Liver (tissue), 9 donors: ENCODE measurements around the gene PLEKHF1. TPM values are rescaled to one million over a fixed set of nuclear protein-coding genes. Genes with fewer than 3 reads are reported as not detected.

Source experiments
- DNase-seq: peaks from one replicate; pipeline ENCODE4 v3.0.0-alpha.2; 2017; ENCODE audit warnings: low spot score
- H3K27ac ChIP-seq, 2 donors: one replicate each; pipeline ENCODE4 v1.7.0; 2013; ENCODE audit warnings: inconsistent platforms in 2 of 2, low read length in 2 of 2, control low read depth in 1 of 2, low read depth in 1 of 2, mild to moderate bottlenecking in 1 of 2
- H3K27me3 ChIP-seq, 4 donors: one replicate each; pipeline versions ENCODE4 v1.6.1 to v1.7.0; 2013; ENCODE audit warnings: low read length in 3 of 4, inconsistent platforms in 1 of 4, mild to moderate bottlenecking in 1 of 4, moderate library complexity in 1 of 4; ENCODE audit not compliant: control insufficient read depth in 4 of 4, insufficient read depth in 4 of 4
- H3K36me3 ChIP-seq, 4 donors: one replicate each; pipeline versions ENCODE4 v1.6.1 to v1.7.0; 2013; ENCODE audit warnings: low read length in 3 of 4, mild to moderate bottlenecking in 3 of 4, low read depth in 1 of 4, moderate library complexity in 1 of 4; ENCODE audit not compliant: control insufficient read depth in 4 of 4, insufficient read depth in 3 of 4
- H3K4me1 ChIP-seq, 4 donors: one replicate each; pipeline versions ENCODE4 v1.6.1 to v1.7.0; 2013; ENCODE audit warnings: low read length in 3 of 4, mild to moderate bottlenecking in 3 of 4, moderate library complexity in 1 of 4; ENCODE audit not compliant: control insufficient read depth in 4 of 4, insufficient read depth in 4 of 4
- H3K4me3 ChIP-seq, 3 donors: one replicate each; pipeline versions ENCODE4 v1.6.1 to v1.7.0; 2013; ENCODE audit warnings: low read length in 3 of 3, control low read depth in 1 of 3, low read depth in 1 of 3, mild to moderate bottlenecking in 1 of 3
- H3K9ac ChIP-seq, 2 donors: one replicate each; pipeline ENCODE4 v1.7.0; 2013; ENCODE audit warnings: low read length in 2 of 2, mild to moderate bottlenecking in 2 of 2, moderate library complexity in 2 of 2, control low read depth in 1 of 2, low read depth in 1 of 2
- H3K9me3 ChIP-seq, 4 donors: one replicate each; pipeline versions ENCODE4 v1.6.1 to v1.7.0; 2013; ENCODE audit warnings: low read length in 3 of 4; ENCODE audit not compliant: control insufficient read depth in 4 of 4
- CTCF ChIP-seq: fragments of 150-350 bp; IDR thresholded peaks from 2 replicates; pipeline ENCODE4 v1.5.1; 2017; ENCODE audit warnings: improper control_type of control experiment, low read depth, low read length; ENCODE audit not compliant: missing input control
- EGR1 ChIP-seq, 2 donors: IDR thresholded peaks; 2 replicates each; pipeline ENCODE4 v1.6.1; 2016 to 2018; ENCODE audit warnings: antibody characterized with exemption in 2 of 2, low read depth in 2 of 2
- FOXA1 ChIP-seq: IDR thresholded peaks from 2 replicates; pipeline ENCODE4 v1.6.1; 2016; ENCODE audit warnings: antibody characterized with exemption
- FOXA2 ChIP-seq: IDR thresholded peaks from 2 replicates; pipeline ENCODE4 v1.6.1; 2016; ENCODE audit warnings: antibody characterized with exemption
- GABPA ChIP-seq, 2 donors: IDR thresholded peaks in 1 of 2; conservative IDR thresholded peaks in 1 of 2; 2 replicates each; pipeline ENCODE4 v1.6.1; 2016; ENCODE audit warnings: antibody characterized with exemption in 2 of 2, mild to moderate bottlenecking in 1 of 2, moderate library complexity in 1 of 2
- HNF4A ChIP-seq, 2 donors: conservative IDR thresholded peaks; 2 replicates each; pipeline ENCODE4 v1.6.1; 2016; ENCODE audit warnings: antibody characterized with exemption in 2 of 2, mild to moderate bottlenecking in 2 of 2
- HNF4G ChIP-seq: IDR thresholded peaks from 2 replicates; pipeline ENCODE4 v1.6.1; 2016; ENCODE audit warnings: antibody characterized with exemption
- JUND ChIP-seq, 2 donors: IDR thresholded peaks; 2 replicates each; pipeline ENCODE4 v1.6.1; 2016; ENCODE audit warnings: antibody characterized with exemption in 2 of 2
- MAX ChIP-seq: IDR thresholded peaks from 2 replicates; pipeline ENCODE4 v1.6.1; 2016; ENCODE audit warnings: antibody characterized with exemption
- NR2F2 ChIP-seq: IDR thresholded peaks from 2 replicates; pipeline ENCODE4 v1.6.1; 2016; ENCODE audit warnings: antibody characterized with exemption
- RAD21 ChIP-seq, 2 donors: IDR thresholded peaks; 2 replicates each; pipeline ENCODE4 v1.6.1; 2016; ENCODE audit warnings: antibody characterized with exemption in 2 of 2, mild to moderate bottlenecking in 2 of 2
- RXRA ChIP-seq, 2 donors: IDR thresholded peaks; 2 replicates each; pipeline ENCODE4 v1.6.1; 2017 to 2018; ENCODE audit warnings: antibody characterized with exemption in 2 of 2, mild to moderate bottlenecking in 1 of 2
- SP1 ChIP-seq: IDR thresholded peaks from 2 replicates; pipeline ENCODE4 v1.6.1; 2018; ENCODE audit warnings: antibody characterized with exemption, mild to moderate bottlenecking
- TAF1 ChIP-seq: conservative IDR thresholded peaks from 2 replicates; pipeline ENCODE4 v1.6.1; 2016; ENCODE audit warnings: antibody characterized with exemption, mild to moderate bottlenecking
- YY1 ChIP-seq: IDR thresholded peaks from 2 replicates; pipeline ENCODE4 v1.6.1; 2016; ENCODE audit warnings: antibody characterized with exemption, mild to moderate bottlenecking
- WGBS: extraction: QIAGEN DNeasy Blood & Tissue Kit; methylation state at CpG from one replicate; pipeline ENCODE4 v1.1.7; 2013; 5-methylcytosine and 5-hydroxymethylcytosine counted together
- polyA plus RNA-seq, 2 donors: library from polyadenylated mRNA; stranded (reverse) in 1 of 2; unstranded in 1 of 2; fragments of 200-250 nt in 1 of 2; fragments of >200 nt in 1 of 2; fragmentation: Nextera tagmentation in 1 of 2; extraction: Ambion mirVana in 1 of 2; gene quantifications; one replicate each; pipeline versions ENCODE4 v1.2.1 to v1.2.3, GENCODE V29; 2013 to 2015
- total RNA-seq, 2 donors: library from RNA; depleted of rRNA; stranded (reverse); fragments of >200 nt; gene quantifications; one replicate each; pipeline ENCODE4 v1.2.3, GENCODE V29; 2014
- TF ChIP-seq, protein P1 (sequence below): IDR thresholded peaks from 2 replicates; pipeline ENCODE4 v1.6.1; 2016; ENCODE audit warnings: antibody characterized with exemption, mild to moderate bottlenecking
- TF ChIP-seq, protein P2 (sequence below): IDR thresholded peaks from 2 replicates; pipeline ENCODE4 v1.6.1; 2016; ENCODE audit warnings: antibody characterized with exemption
- TF ChIP-seq, protein P3 (sequence below): IDR thresholded peaks from 2 replicates; pipeline ENCODE4 v1.6.1; 2016; ENCODE audit warnings: antibody characterized with exemption
- donor health status: healthy.
- donor health status: healthy.
- donor health status: healthy.
- donor health status: healthy.
- donor health status: healthy.

PLEKHF1 gene
- total and polyA plus RNA-seq, 4 donors = 2.9 to 15.1 (median 8.9) TPM

- WGBS = 19% methylated on average over 6 of the region's 6 CpGs
- DNase-seq = no peak
- peaks cover 0 to 3% (median 0%) of the 10 kb centered on the region in 4 donors for H3K36me3 ChIP-seq
- no peaks in the 10 kb centered on the region for H3K27me3 ChIP-seq
- no peak overlapping the region for H3K4me3 ChIP-seq
- H3K4me1 ChIP-seq = peaks cover 25 to 75% (median 61%) of the 10 kb centered on the region in 4 donors
- TF ChIP-seq TAF1 = no peak
- no peak for TF ChIP-seq FOXA1
- TF ChIP-seq HNF4A (conservative IDR thresholded peaks at IDR 0.05) = peak; percentile 76 to 86
- peak in 1 of 2 donors; percentile 58 for TF ChIP-seq JUND (IDR thresholded peaks at IDR 0.05)
- TF ChIP-seq GABPA (IDR thresholded peaks at IDR 0.05 in 1 of 2, conservative IDR thresholded peaks at IDR 0.05 in 1 of 2) = no peak
- peak; percentile 70 for TF ChIP-seq SP1
- TF ChIP-seq MAX = peak; percentile 59
- no peak for TF ChIP-seq CTCF
- TF ChIP-seq YY1 = peak; percentile 32
- no peak for TF ChIP-seq FOXA2
- TF ChIP-seq, protein P1, sequence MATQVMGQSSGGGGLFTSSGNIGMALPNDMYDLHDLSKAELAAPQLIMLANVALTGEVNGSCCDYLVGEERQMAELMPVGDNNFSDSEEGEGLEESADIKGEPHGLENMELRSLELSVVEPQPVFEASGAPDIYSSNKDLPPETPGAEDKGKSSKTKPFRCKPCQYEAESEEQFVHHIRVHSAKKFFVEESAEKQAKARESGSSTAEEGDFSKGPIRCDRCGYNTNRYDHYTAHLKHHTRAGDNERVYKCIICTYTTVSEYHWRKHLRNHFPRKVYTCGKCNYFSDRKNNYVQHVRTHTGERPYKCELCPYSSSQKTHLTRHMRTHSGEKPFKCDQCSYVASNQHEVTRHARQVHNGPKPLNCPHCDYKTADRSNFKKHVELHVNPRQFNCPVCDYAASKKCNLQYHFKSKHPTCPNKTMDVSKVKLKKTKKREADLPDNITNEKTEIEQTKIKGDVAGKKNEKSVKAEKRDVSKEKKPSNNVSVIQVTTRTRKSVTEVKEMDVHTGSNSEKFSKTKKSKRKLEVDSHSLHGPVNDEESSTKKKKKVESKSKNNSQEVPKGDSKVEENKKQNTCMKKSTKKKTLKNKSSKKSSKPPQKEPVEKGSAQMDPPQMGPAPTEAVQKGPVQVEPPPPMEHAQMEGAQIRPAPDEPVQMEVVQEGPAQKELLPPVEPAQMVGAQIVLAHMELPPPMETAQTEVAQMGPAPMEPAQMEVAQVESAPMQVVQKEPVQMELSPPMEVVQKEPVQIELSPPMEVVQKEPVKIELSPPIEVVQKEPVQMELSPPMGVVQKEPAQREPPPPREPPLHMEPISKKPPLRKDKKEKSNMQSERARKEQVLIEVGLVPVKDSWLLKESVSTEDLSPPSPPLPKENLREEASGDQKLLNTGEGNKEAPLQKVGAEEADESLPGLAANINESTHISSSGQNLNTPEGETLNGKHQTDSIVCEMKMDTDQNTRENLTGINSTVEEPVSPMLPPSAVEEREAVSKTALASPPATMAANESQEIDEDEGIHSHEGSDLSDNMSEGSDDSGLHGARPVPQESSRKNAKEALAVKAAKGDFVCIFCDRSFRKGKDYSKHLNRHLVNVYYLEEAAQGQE = no peak
- peak; percentile 81 to 93 for TF ChIP-seq RXRA (IDR thresholded peaks at IDR 0.05)
- TF ChIP-seq RAD21 (IDR thresholded peaks at IDR 0.05) = peak in 1 of 2 donors; percentile 29
- TF ChIP-seq EGR1 (IDR thresholded peaks at IDR 0.05; ENCODE audit: low read depth in 2 of 2) = peak in 1 of 2 donors; percentile 34
- peak; percentile 20 for TF ChIP-seq NR2F2
- TF ChIP-seq, protein P2, sequence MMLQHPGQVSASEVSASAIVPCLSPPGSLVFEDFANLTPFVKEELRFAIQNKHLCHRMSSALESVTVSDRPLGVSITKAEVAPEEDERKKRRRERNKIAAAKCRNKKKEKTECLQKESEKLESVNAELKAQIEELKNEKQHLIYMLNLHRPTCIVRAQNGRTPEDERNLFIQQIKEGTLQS = no peak
- TF ChIP-seq HNF4G = no peak
- TF ChIP-seq, protein P3, sequence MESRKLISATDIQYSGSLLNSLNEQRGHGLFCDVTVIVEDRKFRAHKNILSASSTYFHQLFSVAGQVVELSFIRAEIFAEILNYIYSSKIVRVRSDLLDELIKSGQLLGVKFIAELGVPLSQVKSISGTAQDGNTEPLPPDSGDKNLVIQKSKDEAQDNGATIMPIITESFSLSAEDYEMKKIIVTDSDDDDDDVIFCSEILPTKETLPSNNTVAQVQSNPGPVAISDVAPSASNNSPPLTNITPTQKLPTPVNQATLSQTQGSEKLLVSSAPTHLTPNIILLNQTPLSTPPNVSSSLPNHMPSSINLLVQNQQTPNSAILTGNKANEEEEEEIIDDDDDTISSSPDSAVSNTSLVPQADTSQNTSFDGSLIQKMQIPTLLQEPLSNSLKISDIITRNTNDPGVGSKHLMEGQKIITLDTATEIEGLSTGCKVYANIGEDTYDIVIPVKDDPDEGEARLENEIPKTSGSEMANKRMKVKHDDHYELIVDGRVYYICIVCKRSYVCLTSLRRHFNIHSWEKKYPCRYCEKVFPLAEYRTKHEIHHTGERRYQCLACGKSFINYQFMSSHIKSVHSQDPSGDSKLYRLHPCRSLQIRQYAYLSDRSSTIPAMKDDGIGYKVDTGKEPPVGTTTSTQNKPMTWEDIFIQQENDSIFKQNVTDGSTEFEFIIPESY = peak; percentile 53
- peak overlapping the region; percentile 39 to 47 for H3K27ac ChIP-seq
- no peak overlapping the region for H3K9ac ChIP-seq
- H3K9me3 ChIP-seq = no peaks in the 10 kb centered on the region
Observed at GRCh38 chr19:29711584-29712132, 46.4 kb downstream of the PLEKHF1 start.
